Left forelimb (tissue), 1 donor: ENCODE data around the gene SHD.

Source experiments
- DNase-seq: peaks from one replicate; pipeline ENCODE4 v3.0.0-alpha.2; 2018; ENCODE audit warnings: low spot score

SHD gene

DNA sequence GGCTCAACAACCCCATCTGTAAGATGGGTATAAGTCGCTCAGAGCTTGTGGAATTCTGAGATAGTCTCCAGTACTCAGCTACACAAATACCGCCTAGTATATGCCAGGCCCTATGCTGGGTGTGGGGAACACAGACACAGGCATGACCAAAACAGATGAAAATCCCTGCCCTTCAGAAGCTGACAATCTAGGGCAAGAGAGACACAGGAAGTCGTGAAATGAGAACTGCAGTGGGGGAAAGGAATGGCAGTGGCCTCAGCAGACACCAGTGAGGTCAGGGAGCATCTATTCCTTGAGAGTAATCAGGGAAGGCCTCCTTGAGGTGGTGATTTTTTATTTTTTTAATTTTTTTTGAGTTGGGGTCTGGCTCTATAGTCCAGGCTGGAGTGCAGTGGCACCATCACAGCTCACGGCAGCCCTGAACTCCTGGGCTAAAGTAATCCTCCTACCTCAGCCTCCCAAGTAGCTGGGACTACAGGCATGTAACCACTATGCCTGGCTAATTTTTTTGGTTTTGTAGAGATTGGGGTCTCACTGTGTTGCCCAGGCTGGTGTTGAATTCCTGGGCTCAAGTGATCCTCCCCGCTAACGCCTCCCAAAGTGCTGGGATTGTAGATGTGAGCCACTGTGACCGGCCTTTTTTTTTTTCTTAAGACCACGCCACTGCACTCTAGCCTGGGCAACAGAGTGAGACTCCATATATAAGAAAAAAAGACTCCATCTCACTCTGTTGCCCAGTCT lies 19.9 kb downstream of the SHD start:
- no peak for DNase-seq

GRCh38 chr19:4300589-4300988 lies 21.5 kb downstream of the SHD start:
- DNase-seq = no peak

DNA sequence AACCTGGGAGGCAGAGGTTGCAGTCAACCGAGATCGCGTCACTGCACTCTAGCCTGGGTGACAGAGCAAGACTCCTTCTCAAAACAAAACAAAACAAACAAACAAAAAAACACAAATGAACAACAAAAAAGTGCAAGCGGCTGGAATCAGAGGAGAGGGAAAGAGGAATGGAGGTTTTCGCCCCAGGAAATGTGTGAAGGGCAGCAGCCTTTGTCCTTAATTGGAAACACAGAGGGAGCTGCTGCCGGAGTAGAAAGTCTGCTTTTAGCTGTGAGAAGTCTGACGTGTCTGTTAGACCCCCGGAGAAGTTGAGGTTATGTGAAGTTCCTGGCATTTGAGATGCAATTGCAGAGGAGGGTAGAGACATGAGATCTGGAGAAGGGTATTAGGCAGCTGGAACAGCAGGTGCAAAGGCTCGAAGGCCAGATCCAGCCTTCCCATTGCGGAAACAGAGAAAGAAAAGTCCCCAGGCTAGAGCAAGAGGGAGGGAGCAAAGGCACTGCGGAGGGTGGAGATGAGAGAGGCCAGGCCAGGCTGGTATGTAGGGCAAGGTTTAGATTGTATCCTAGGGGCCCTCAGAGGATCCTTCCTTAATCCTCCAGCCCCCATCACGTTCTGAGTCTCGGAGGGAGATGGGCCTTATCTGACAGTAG lies 22.6 kb downstream of the SHD start:
- no peak for DNase-seq

- no peak for DNase-seq
Observed at GRCh38 chr19:4302243-4302640, 23.2 kb downstream of the SHD start, which contains the start of gene TMIGD2. TMIGD2 (minus strand) TSS chr19:4302389; CDS start chr19:4302385, 4 bp downstream.

- DNase-seq = no peak
Observed at GRCh38 chr19:4303819-4304537, 24.9 kb downstream of the SHD start.

DNA sequence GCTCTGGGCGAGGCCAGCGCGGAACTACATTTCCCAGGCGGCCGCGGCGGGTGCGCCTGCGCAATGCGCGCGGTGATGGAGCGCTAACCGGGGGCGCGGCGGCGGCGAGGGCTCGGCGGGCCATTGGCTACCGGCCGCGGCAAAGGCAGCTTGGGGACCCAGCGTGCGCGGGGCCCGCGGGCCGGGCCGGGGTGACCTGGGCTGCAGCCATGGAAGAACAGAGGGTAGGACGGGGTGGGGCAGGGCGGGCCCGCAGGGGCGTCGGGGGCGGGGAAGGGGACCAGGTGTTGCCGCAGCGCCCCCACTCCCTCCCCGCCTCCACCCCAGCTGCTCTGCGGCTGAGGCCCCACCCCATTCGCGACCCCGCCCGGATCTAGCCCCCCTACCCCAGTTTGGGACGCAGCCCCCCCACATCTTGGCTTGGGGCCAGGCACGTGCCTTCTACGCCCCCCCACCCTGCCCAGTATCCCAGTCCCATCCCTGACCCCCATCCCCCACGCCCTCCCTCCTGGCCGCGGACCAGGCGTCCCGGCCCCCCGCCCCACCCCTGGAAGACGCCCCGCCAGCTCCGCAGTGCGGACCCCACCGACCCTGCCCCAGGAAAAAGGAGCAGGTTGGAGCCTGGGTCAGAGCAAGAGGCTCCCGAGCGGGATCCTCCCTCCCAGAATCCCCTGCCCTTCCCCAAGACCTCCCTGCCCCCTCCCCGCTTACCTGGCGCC lies 25.6 kb downstream of the SHD start, which contains the start of gene FSD1:
FSD1 (plus strand) TSS at position 61 of the 719 bp plus-strand sequence; CDS start at position 210, 149 bp downstream.
- DNase-seq = no peak

DNA sequence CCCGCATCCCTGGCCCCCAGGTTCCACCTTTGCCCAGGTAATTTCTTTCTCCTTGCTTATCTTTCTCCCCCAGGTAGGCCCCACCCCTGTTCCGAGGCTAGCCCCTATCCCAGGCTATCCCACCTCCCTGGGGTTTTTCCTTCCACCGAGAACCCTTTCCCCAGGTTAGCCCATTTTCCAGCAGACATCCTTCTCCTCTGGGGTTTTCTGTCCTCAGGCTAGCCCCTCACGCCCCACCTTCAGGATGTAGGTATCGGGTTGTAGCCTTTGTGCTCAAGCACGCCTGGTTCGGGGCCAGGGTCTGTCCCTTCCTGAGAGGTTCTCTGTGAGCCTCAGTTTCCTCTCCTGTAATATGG lies 26.2 kb downstream of the SHD start:
- DNase-seq = no peak

DNA sequence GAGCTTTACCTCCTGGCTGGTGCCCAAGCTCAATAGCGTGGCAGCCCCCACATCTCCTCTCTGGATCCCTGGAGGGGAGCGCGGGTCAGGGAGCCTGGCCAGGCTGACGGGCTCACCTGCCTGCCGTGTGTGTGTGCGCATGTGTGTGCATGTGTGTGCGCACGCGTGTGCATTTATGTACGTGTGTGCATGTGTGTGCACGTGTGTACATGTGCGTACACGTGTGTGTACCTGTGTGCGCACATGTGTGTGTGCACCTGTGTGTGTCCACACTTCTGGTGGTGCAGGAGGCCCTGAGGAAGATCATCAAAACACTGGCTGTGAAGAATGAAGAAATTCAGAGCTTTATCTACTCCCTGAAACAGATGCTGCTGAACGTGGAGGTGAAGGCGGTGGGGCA lies 26.6 kb downstream of the SHD start:
- DNase-seq = no peak

DNA sequence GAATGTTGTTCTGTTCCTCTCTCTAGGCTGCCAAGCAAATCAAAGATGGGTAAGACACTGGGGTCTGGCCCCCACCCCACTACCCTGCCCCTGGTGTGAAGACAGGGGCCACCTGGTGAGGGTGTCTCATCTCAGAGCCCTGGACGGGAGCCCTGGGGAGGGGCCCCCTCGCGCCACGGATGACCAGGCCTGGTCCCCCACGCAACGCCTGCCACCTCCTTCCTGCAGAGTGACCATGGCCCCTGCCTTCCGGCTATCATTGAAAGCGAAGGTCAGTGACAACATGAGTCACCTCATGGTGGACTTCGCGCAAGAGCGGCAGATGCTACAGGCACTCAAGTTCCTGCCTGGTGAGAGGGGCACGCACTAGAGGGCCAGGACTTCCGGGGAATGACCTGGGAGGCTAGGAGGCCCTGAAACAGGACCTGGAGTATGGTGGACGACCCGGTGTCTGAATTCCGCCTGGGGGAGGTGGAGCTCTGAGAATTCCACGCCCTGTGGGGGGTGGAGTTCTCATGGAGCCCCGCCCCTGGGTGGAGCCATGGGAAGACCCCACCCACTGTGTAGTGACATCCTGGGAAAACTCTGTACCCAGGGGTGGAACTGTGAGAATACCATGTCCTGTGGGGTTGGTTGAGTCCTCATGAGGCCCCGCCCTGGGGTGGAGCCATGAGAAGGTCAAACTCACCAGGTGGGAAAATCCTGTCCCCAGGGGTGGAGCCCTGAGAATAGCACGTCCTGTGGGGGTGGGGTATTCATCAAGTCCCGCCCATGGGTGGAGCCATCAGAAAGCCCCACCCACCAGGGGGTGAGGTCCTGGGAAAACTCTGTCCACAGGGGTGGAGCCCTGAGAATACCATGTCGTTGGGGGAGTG lies 31.4 kb downstream of the SHD start:
- DNase-seq = no peak

DNA sequence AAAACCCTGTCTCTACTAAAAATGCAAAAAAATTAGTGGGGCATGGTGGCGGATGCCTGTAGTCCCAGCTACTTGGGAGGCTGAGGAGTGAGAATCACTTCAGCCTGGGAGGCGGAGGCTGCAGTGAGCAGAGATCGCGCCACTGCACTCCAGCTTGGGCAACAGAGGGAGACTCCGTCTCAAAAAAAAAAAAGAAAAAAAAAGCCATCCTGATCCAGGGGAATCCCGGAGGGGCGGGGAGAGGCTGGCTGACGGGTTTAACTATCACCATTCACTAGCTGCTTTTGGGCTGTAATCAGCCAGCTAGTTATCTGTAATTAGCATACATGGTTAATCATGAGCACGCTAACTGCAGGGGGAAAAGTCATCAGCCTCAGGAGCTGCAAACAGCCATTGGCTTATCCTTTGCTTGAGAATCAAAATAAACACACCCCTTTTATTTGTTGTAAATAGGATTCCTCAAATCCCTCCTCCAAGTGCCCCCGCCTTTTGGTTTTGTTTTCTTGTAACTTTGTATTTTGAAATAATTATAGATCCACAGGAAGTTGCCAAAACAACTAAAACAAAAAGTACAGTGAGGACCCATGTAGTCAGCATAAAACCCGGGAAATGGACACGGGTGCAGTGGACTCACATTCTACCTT lies 34.9 kb downstream of the SHD start:
- DNase-seq = no peak

- no peak for DNase-seq
Observed at GRCh38 chr19:4316956-4317355, 37.9 kb downstream of the SHD start.

GRCh38 chr19:4318460-4318859 lies 39.4 kb downstream of the SHD start:
- DNase-seq = no peak

GRCh38 chr19:4319067-4319718 lies 40.1 kb downstream of the SHD start:
- no peak for DNase-seq

- DNase-seq = no peak
Observed at GRCh38 chr19:4320419-4320818, 41.4 kb downstream of the SHD start.

DNA sequence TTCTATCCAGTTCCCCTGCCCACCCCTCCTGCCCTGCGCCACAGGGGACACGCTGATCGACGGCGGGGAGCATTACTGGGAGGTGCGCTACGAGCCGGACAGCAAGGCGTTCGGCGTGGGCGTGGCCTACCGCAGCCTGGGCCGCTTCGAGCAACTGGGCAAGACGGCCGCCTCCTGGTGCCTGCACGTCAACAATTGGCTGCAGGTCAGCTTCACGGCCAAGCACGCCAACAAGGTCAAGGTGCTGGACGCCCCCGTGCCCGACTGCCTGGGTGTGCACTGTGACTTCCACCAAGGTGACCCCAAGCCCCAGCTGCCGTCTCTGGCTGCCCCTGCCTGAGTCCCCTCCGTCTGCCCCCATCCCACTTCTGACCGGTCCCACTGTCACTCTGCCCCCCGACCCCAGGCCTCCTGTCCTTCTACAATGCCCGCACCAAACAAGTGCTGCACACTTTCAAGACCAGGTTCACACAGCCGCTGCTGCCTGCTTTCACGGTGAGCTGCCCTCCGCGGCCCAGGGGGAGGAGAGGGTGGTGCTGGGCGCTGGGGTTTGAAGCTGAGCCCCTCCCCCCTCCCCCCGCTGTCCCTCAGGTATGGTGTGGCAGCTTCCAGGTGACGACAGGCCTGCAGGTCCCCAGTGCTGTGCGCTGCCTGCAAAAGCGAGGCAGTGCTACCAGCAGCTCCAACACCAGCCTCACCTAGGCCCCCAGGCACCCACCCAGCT lies 44.0 kb downstream of the SHD start:
- DNase-seq = no peak

- no peak for DNase-seq
Observed at GRCh38 chr19:4323692-4324091, 44.6 kb downstream of the SHD start.

GRCh38 chr19:4324228-4324627 lies 45.2 kb downstream of the SHD start:
- DNase-seq = no peak

- no peak for DNase-seq
Observed at GRCh38 chr19:4326215-4326836, 47.3 kb downstream of the SHD start.

DNA sequence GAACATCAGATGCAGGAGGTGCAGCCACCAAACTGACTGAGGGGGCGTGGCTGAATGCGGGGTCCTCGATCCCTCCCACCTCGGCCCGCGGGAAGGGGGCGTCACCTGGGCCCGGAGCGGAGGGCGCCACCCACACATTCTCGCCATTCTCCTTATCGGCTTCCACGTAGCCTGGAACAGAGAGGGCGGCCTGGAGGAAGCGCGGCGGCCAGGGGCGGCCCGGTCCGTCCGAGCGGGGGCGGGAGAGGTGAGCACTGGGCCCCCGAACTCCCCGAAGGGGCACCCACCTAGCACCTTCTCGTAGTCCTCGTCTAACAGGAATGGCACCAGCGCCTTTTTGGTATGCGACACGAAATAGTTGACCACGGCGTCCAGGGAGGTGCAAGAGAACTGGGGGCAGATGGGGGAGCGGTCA lies 47.8 kb downstream of the SHD start:
- no peak for DNase-seq
